HEK293T (cell line): ENCODE results near the gene C2CD2.

Source experiments
- CTCF ChIA-PET: fragments of 350-600 bp; formaldehyde crosslinking; extraction: SDS; loops from one replicate; lab custom pipeline; 2021; ENCODE audit warnings: antibody characterized with exemption, inconsistent platforms; lab: Yijun Ruan, JAX
- POLR2A ChIA-PET: fragments of 350-600 bp; formaldehyde crosslinking; extraction: SDS; loops from one replicate; lab custom pipeline; 2020; ENCODE audit warnings: antibody characterized with exemption, inconsistent platforms; lab: Yijun Ruan, JAX
- DNase-seq: peaks from one replicate; pipeline ENCODE4 v3.0.0; 2012; ENCODE audit warnings: mixed read lengths; ENCODE audit errors: extremely low spot score
- ARNT ChIP-seq: fragments of 450-650 bp; IDR thresholded peaks from 2 replicates; pipeline ENCODE4 v1.6.1; 2017; ENCODE audit warnings: mild to moderate bottlenecking
- BHLHE40 ChIP-seq: fragments of 450-650 bp; IDR thresholded peaks from 2 replicates; pipeline ENCODE4 v1.6.1; 2016; ENCODE audit warnings: mild to moderate bottlenecking, moderate library complexity, borderline replicate concordance
- CTBP1 ChIP-seq: fragments of 450-650 bp; IDR thresholded peaks from 2 replicates; pipeline ENCODE4 v1.6.1; 2016; ENCODE audit warnings: borderline replicate concordance
- ELF4 ChIP-seq: fragments of 450-650 bp; IDR thresholded peaks from 2 replicates; pipeline ENCODE4 v1.6.1; 2017; ENCODE audit warnings: antibody characterized with exemption
- FOXA1 ChIP-seq: fragments of 450-650 bp; IDR thresholded peaks from 2 replicates; pipeline ENCODE4 v1.6.1; 2016; ENCODE audit warnings: mild to moderate bottlenecking
- FOXK2 ChIP-seq: fragments of 450-650 bp; IDR thresholded peaks from 2 replicates; pipeline ENCODE4 v1.6.1; 2016; ENCODE audit warnings: mild to moderate bottlenecking
- FOXM1 ChIP-seq: fragments of 450-650 bp; IDR thresholded peaks from 2 replicates; pipeline ENCODE4 v1.6.1; 2017; ENCODE audit warnings: mild to moderate bottlenecking, borderline replicate concordance
- HDGF ChIP-seq: fragments of 450-650 bp; IDR thresholded peaks from 2 replicates; pipeline ENCODE4 v1.6.1; 2017; ENCODE audit warnings: antibody characterized with exemption, borderline replicate concordance
- L3MBTL2 ChIP-seq: fragments of 450-650 bp; conservative IDR thresholded peaks from 2 replicates; pipeline ENCODE4 v1.6.1; 2016; ENCODE audit warnings: mild to moderate bottlenecking
- LEF1 ChIP-seq: fragments of 450-650 bp; IDR thresholded peaks from 2 replicates; pipeline ENCODE4 v1.6.1; 2017; ENCODE audit warnings: mild to moderate bottlenecking, borderline replicate concordance
- NFRKB ChIP-seq: fragments of 450-650 bp; IDR thresholded peaks from 2 replicates; pipeline ENCODE4 v1.6.1; 2016; ENCODE audit warnings: mild to moderate bottlenecking, moderate library complexity
- SP1 ChIP-seq: fragments of 450-650 bp; IDR thresholded peaks from 2 replicates; pipeline ENCODE4 v1.6.1; 2017
- SUZ12 ChIP-seq: fragments of 450-650 bp; IDR thresholded peaks from 2 replicates; pipeline ENCODE4 v1.6.1; 2016; ENCODE audit warnings: mild to moderate bottlenecking
- TARDBP ChIP-seq: fragments of 450-650 bp; IDR thresholded peaks from 2 replicates; pipeline ENCODE4 v1.6.1; 2016
- ZNF384 ChIP-seq: fragments of 450-650 bp; IDR thresholded peaks from 2 replicates; pipeline ENCODE4 v1.6.1; 2016
- TF ChIP-seq, protein P1 (sequence below): fragments of 450-650 bp; IDR thresholded peaks from 2 replicates; pipeline ENCODE4 v1.6.1; 2016

The C2CD2 gene

GRCh38 chr21:41845310-41846032 lies 108.3 kb downstream of the C2CD2 start:
- TF ChIP-seq FOXA1 (no peak), ELF4 (no peak), ZNF384 (no peak), FOXK2 (no peak), BHLHE40 (no peak), ARNT (no peak), CTBP1 (no peak)

GRCh38 chr21:41843584-41843983 lies 110.2 kb downstream of the C2CD2 start:
- no peak for DNase-seq
- ChIA-PET POLR2A (no interaction called here), CTCF (interaction anchor here (0.6 kb wide), 1 partner anchor 27 kb away, joined by 3 read pairs; no protein-coding TSS in a partner anchor)
- no peak for TF ChIP-seq ZNF384
- TF ChIP-seq FOXA1: no peak
- TF ChIP-seq SUZ12: no peak
- no peak for TF ChIP-seq NFRKB

More at GRCh38 chr21:41845310-41846032, 108.3 kb downstream of the C2CD2 start:
- CTCF ChIA-PET: no interaction called here
- no peak for DNase-seq
- POLR2A ChIA-PET: no interaction called here

DNA sequence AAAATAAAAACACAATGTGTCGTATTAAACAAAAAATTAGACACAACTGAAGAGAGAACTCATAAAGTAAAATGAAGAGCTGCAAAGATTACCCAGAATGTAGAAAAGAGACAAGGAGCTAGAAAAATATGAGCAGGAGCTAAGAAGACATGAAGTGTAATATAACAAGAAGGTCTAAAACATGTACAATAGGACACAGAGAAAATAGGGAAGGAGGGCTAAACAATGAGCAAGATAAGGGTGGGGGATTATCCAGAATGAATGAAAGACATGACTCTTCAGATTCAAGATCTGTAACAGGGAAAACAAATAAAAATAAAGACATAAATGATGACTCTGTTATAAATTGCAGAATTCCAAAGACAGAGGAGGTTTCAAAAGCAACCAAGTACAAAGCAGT lies 112.9 kb downstream of the C2CD2 start:
- no peak for DNase-seq
- TF ChIP-seq FOXM1 (no peak), ELF4 (no peak), SP1 (no peak), SUZ12 (no peak), ZNF384 (no peak), HDGF (no peak), FOXK2 (no peak)
- TF ChIP-seq, protein P1, sequence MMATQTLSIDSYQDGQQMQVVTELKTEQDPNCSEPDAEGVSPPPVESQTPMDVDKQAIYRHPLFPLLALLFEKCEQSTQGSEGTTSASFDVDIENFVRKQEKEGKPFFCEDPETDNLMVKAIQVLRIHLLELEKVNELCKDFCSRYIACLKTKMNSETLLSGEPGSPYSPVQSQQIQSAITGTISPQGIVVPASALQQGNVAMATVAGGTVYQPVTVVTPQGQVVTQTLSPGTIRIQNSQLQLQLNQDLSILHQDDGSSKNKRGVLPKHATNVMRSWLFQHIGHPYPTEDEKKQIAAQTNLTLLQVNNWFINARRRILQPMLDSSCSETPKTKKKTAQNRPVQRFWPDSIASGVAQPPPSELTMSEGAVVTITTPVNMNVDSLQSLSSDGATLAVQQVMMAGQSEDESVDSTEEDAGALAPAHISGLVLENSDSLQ: no peak
- POLR2A ChIA-PET: no interaction called here
- CTCF ChIA-PET: interaction anchor here (0.6 kb wide), 1 partner anchor 117 kb away, joined by 3 read pairs; no protein-coding TSS in a partner anchor

DNA sequence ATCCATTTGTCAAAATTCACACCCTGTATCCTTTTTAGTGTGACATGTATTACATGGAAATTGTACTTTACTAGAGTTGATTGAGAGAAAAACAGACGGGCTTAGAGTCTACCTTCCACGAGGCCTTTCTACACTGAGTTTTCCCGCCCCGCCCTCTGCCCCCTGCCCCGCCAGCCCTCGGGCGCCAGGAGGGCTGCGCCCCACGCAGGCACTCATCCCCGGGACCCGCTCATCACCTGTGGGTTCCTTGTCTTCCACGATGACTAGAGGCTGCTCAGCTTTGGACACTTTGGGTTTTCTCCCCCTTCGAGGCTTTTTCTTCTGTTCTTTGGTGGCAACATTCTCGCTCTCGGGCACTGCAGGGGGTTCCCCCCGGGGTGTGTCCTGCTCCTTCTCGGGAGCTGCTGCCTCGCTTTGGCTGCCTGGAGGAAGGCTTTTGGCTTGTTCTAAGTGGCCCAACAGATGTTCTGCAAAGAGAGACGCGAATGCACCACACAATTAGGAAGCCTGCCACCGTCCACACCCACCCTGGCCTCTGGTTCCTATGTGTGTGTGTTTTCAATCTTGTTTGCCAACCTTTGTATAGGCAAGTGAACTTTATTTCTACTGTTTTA lies 114.3 kb downstream of the C2CD2 start:
- no peak for DNase-seq
- no peak for TF ChIP-seq HDGF
- TF ChIP-seq, protein P1: no peak
- TF ChIP-seq FOXK2: no peak
- no peak for TF ChIP-seq CTBP1
- TF ChIP-seq ZNF384: no peak
- no peak for TF ChIP-seq FOXA1
- no peak for TF ChIP-seq LEF1
- no peak for TF ChIP-seq ARNT
- TF ChIP-seq ELF4: no peak
- TF ChIP-seq NFRKB: no peak
- TF ChIP-seq BHLHE40: no peak
- TF ChIP-seq SP1: no peak
- no peak for TF ChIP-seq L3MBTL2
- TF ChIP-seq TARDBP: no peak
- TF ChIP-seq SUZ12: no peak
- no peak for TF ChIP-seq FOXM1
- ChIA-PET POLR2A (no interaction called here), CTCF (no interaction called here)

GRCh38 chr21:41837756-41838297 lies 116.0 kb downstream of the C2CD2 start:
- TF ChIP-seq SUZ12 (no peak), L3MBTL2 (no peak), LEF1 (no peak), BHLHE40 (no peak), ZNF384 (no peak), HDGF (no peak), FOXK2 (no peak), FOXA1 (no peak), ARNT (no peak), NFRKB (no peak), SP1 (no peak), ELF4 (no peak), CTBP1 (no peak), FOXM1 (no peak), TARDBP (no peak)
- TF ChIP-seq, protein P1: no peak
- POLR2A ChIA-PET: no interaction called here
- CTCF ChIA-PET: interaction anchor here (1.1 kb wide), 1 partner anchor 21 kb away, joined by 4 read pairs; no protein-coding TSS in a partner anchor
- DNase-seq: no peak
